Mesendoderm (in vitro differentiated cells): Measurements from ENCODE around the gene CALN1.

Experiments used
- DNase-seq: peaks from one replicate; pipeline ENCODE4 v3.0.0; 2013
- H2AK5ac ChIP-seq: 2 replicates; pipeline ENCODE4 v1.6.1; 2013; ENCODE audit warnings: low read length, inconsistent platforms
- H2BK120ac ChIP-seq: 2 replicates; pipeline ENCODE4 v1.6.1; 2013; ENCODE audit warnings: low read depth, mild to moderate bottlenecking, low read length, moderate library complexity, mixed read lengths
- H2BK15ac ChIP-seq: replicated peaks from 2 replicates; pipeline ENCODE4 v1.6.1; 2013; ENCODE audit warnings: low read depth, mild to moderate bottlenecking, moderate library complexity
- H2BK5ac ChIP-seq: 2 replicates; pipeline ENCODE4 v1.6.1; 2013; ENCODE audit warnings: low read length, inconsistent platforms
- H3K18ac ChIP-seq: 2 replicates; pipeline ENCODE4 v1.6.1; 2013; ENCODE audit warnings: mild to moderate bottlenecking, low read length, mixed read lengths
- H3K23ac ChIP-seq: one replicate; pipeline ENCODE4 v1.6.1; 2013; ENCODE audit warnings: low read length
- H3K27ac ChIP-seq: 2 replicates; pipeline ENCODE4 v1.5.1; 2013; ENCODE audit warnings: low read depth, mild to moderate bottlenecking, inconsistent platforms, low read length, moderate library complexity
- H3K27me3 ChIP-seq: 2 replicates; pipeline ENCODE4 v1.6.1; 2013; ENCODE audit warnings: low read length, control low read depth, mild to moderate bottlenecking, inconsistent platforms; ENCODE audit not compliant: insufficient read depth, poor library complexity
- H3K36me3 ChIP-seq: 2 replicates; pipeline ENCODE4 v1.6.1; 2013; ENCODE audit warnings: low read length, inconsistent platforms; ENCODE audit not compliant: control insufficient read depth, insufficient read depth
- H3K4ac ChIP-seq: one replicate; pipeline ENCODE4 v1.6.1; 2013; ENCODE audit warnings: low read depth, mild to moderate bottlenecking, low read length, moderate library complexity
- H3K4me1 ChIP-seq: 2 replicates; pipeline ENCODE4 v1.6.1; 2013; ENCODE audit warnings: low read depth, low read length, inconsistent platforms; ENCODE audit not compliant: control insufficient read depth
- H3K4me2 ChIP-seq: 2 replicates; pipeline ENCODE4 v1.6.1; 2013; ENCODE audit warnings: low read length
- H3K4me3 ChIP-seq: 2 replicates; pipeline ENCODE4 v1.5.1; 2013; ENCODE audit warnings: mild to moderate bottlenecking, low read length
- H3K56ac ChIP-seq: one replicate; pipeline ENCODE4 v1.6.1; 2013; ENCODE audit warnings: low read length
- H3K79me1 ChIP-seq: 2 replicates; pipeline ENCODE4 v1.6.1; 2013; ENCODE audit warnings: low read length, inconsistent platforms
- H3K79me2 ChIP-seq: 2 replicates; pipeline ENCODE4 v1.6.1; 2013; ENCODE audit warnings: mild to moderate bottlenecking, low read length; ENCODE audit not compliant: control insufficient read depth, insufficient read depth
- H3K9ac ChIP-seq: 2 replicates; pipeline ENCODE4 v1.6.1; 2013; ENCODE audit warnings: low read length, inconsistent platforms
- H4K5ac ChIP-seq: one replicate; pipeline ENCODE4 v1.6.1; 2013; ENCODE audit warnings: low read length
- H4K8ac ChIP-seq: one replicate; pipeline ENCODE4 v1.6.1; 2013; ENCODE audit warnings: low read depth, mild to moderate bottlenecking, control low read depth, low read length, moderate library complexity
- WGBS: extraction: QIAGEN DNeasy Blood & Tissue Kit; methylation state at CpG from one replicate; pipeline ENCODE4 v1.1.7; 2013; ENCODE audit warnings: low lambda C conversion rate, missing lambda C conversion rate; ENCODE audit not compliant: insufficient coverage; ENCODE audit errors: extremely low coverage; 5-methylcytosine and 5-hydroxymethylcytosine counted together

CALN1 gene

GRCh38 chr7:72170475-72170874 lies 241.7 kb downstream of the CALN1 start:
- Histone ChIP-seq H3K79me2 (no peaks in the 10 kb centered on the region), H3K23ac (no peak overlapping the region), H4K5ac (no peak overlapping the region), H3K9ac (no peak overlapping the region), H3K56ac (no peak overlapping the region), H3K4me3 (no peak overlapping the region), H3K27ac (no peak overlapping the region), H3K18ac (no peak overlapping the region), H3K36me3 (no peaks in the 10 kb centered on the region), H2AK5ac (no peak overlapping the region), H2BK5ac (no peak overlapping the region), H3K4me2 (no peak overlapping the region), H4K8ac (no peak overlapping the region), H2BK15ac (no peak overlapping the region), H3K4me1 (no peaks in the 10 kb centered on the region), H3K79me1 (no peaks in the 10 kb centered on the region), H3K27me3 (no peaks in the 10 kb centered on the region), H3K4ac (no peak overlapping the region), H2BK120ac (no peak overlapping the region)
- WGBS, result no CpG with 5 or more reads among the region's 3 CpGs
- DNase-seq, result no peak

- Histone ChIP-seq H3K23ac (no peak overlapping the region), H3K27ac (no peak overlapping the region), H3K56ac (no peak overlapping the region), H3K18ac (no peak overlapping the region), H2BK15ac (no peak overlapping the region), H2BK120ac (no peak overlapping the region), H3K79me2 (no peaks in the 10 kb centered on the region), H3K9ac (no peak overlapping the region), H3K36me3 (no peaks in the 10 kb centered on the region), H4K5ac (no peak overlapping the region), H3K4ac (no peak overlapping the region), H3K4me3 (no peak overlapping the region), H3K4me1 (no peaks in the 10 kb centered on the region), H3K27me3 (no peaks in the 10 kb centered on the region), H2AK5ac (no peak overlapping the region), H3K4me2 (no peak overlapping the region), H4K8ac (no peak overlapping the region), H2BK5ac (no peak overlapping the region), H3K79me1 (no peaks in the 10 kb centered on the region)
- no CpG with 5 or more reads among the region's 2 CpGs for WGBS
- DNase-seq, result no peak
Observed at GRCh38 chr7:72163271-72163670, 248.9 kb downstream of the CALN1 start.

DNA sequence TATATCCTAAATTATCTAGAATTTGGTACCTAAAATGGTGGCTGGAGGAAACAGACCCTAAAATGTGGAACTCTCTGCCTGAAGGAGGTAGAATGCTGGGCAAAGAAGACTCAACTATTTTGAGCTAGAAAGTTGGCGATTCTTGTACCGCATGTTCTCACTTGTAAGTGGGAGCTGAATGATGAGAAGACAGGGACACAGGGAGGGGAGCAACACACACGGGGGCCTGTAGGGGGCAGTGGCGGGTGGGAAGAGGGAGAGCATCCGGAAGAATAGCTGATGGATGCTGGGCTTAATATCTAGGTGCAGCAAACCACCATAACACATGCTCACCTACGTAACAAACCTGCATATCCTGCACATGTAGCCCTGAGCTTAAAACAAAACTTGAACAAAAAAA lies 250.6 kb downstream of the CALN1 start:
- no peak overlapping the region for H2AK5ac ChIP-seq
- H4K8ac ChIP-seq, result no peak overlapping the region
- no CpG with 5 or more reads among the region's 6 CpGs for WGBS
- no peak overlapping the region for H3K9ac ChIP-seq
- no peak overlapping the region for H3K18ac ChIP-seq
- no peak overlapping the region for H3K4me2 ChIP-seq
- DNase-seq, result peak; percentile 42
- no peak overlapping the region for H2BK5ac ChIP-seq
- H3K27ac ChIP-seq, result no peak overlapping the region
- no peak overlapping the region for H2BK120ac ChIP-seq
- no peak overlapping the region for H3K23ac ChIP-seq
- H3K4ac ChIP-seq, result no peak overlapping the region
- H3K79me2 ChIP-seq, result no peaks in the 10 kb centered on the region
- no peak overlapping the region for H3K4me3 ChIP-seq
- no peak overlapping the region for H2BK15ac ChIP-seq
- H3K79me1 ChIP-seq, result no peaks in the 10 kb centered on the region
- H4K5ac ChIP-seq, result no peak overlapping the region
- no peak overlapping the region for H3K56ac ChIP-seq
- no peaks in the 10 kb centered on the region for H3K4me1 ChIP-seq
- H3K27me3 ChIP-seq, result no peaks in the 10 kb centered on the region
- H3K36me3 ChIP-seq, result no peaks in the 10 kb centered on the region

GRCh38 chr7:72159911-72160310 lies 252.2 kb downstream of the CALN1 start:
- H3K4me1 ChIP-seq, result no peaks in the 10 kb centered on the region
- H2BK5ac ChIP-seq, result no peak overlapping the region
- H3K27ac ChIP-seq, result no peak overlapping the region
- no peak for DNase-seq
- no peak overlapping the region for H2BK15ac ChIP-seq
- no peak overlapping the region for H3K23ac ChIP-seq
- H3K56ac ChIP-seq, result no peak overlapping the region
- H3K79me2 ChIP-seq, result no peaks in the 10 kb centered on the region
- no peak overlapping the region for H2AK5ac ChIP-seq
- no peaks in the 10 kb centered on the region for H3K27me3 ChIP-seq
- H3K79me1 ChIP-seq, result no peaks in the 10 kb centered on the region
- no CpG with 5 or more reads among the region's 4 CpGs for WGBS
- H4K8ac ChIP-seq, result no peak overlapping the region
- no peak overlapping the region for H3K4me2 ChIP-seq
- H3K4ac ChIP-seq, result no peak overlapping the region
- H3K18ac ChIP-seq, result no peak overlapping the region
- H3K36me3 ChIP-seq, result no peaks in the 10 kb centered on the region
- no peak overlapping the region for H3K4me3 ChIP-seq
- no peak overlapping the region for H3K9ac ChIP-seq
- H4K5ac ChIP-seq, result no peak overlapping the region
- H2BK120ac ChIP-seq, result no peak overlapping the region

GRCh38 chr7:72156671-72157070 lies 255.5 kb downstream of the CALN1 start:
- Histone ChIP-seq H3K56ac (no peak overlapping the region), H2BK5ac (no peak overlapping the region), H3K27me3 (no peaks in the 10 kb centered on the region), H3K18ac (no peak overlapping the region), H3K4ac (no peak overlapping the region), H2AK5ac (no peak overlapping the region), H3K4me1 (no peaks in the 10 kb centered on the region), H2BK15ac (no peak overlapping the region), H3K23ac (no peak overlapping the region), H3K79me1 (no peaks in the 10 kb centered on the region), H3K4me3 (no peak overlapping the region), H4K5ac (no peak overlapping the region), H3K36me3 (no peaks in the 10 kb centered on the region), H4K8ac (no peak overlapping the region), H3K79me2 (no peaks in the 10 kb centered on the region), H3K4me2 (no peak overlapping the region), H2BK120ac (no peak overlapping the region), H3K27ac (no peak overlapping the region), H3K9ac (no peak overlapping the region)
- DNase-seq, result no peak
- no CpG with 5 or more reads among the region's 3 CpGs for WGBS

- Histone ChIP-seq H2BK15ac (no peak overlapping the region), H3K27ac (no peak overlapping the region), H3K79me2 (no peaks in the 10 kb centered on the region), H2AK5ac (no peak overlapping the region), H3K9ac (no peak overlapping the region), H2BK120ac (no peak overlapping the region), H3K4ac (no peak overlapping the region), H3K23ac (no peak overlapping the region), H3K36me3 (no peaks in the 10 kb centered on the region), H4K5ac (no peak overlapping the region), H3K79me1 (no peaks in the 10 kb centered on the region), H3K4me1 (no peaks in the 10 kb centered on the region), H3K4me3 (no peak overlapping the region), H3K18ac (no peak overlapping the region), H3K4me2 (no peak overlapping the region), H3K56ac (no peak overlapping the region), H4K8ac (no peak overlapping the region), H3K27me3 (no peaks in the 10 kb centered on the region), H2BK5ac (no peak overlapping the region)
- WGBS, result no CpG with 5 or more reads among the region's 5 CpGs
- no peak for DNase-seq
Observed at GRCh38 chr7:72153132-72153512, 259.0 kb downstream of the CALN1 start.
